H1 (cell line): ENCODE data around the gene TDRD9. TPM values are rescaled to one million over a fixed set of nuclear protein-coding genes. Genes with fewer than 3 reads are reported as not detected.

ENCODE experiments used
- CTCF ChIA-PET: fragments of 300-600 bp; sonication (Branson Sonifier 250); formaldehyde crosslinking; loops from one replicate; lab custom pipeline; 2021; ENCODE audit not compliant: partially characterized antibody; lab: Charles Lee
- POLR2A ChIA-PET: fragments of 300-600 bp; sonication (Branson Sonifier 250); formaldehyde crosslinking; loops from one replicate; lab custom pipeline; 2021; ENCODE audit warnings: inconsistent platforms; ENCODE audit not compliant: partially characterized antibody; lab: Charles Lee
- DNase-seq, 2 experiments: peaks; one replicate each; pipeline versions ENCODE4 v3.0.0 to v3.0.0-alpha.2; 2010 to 2022; ENCODE audit warnings: low spot score in 2 of 2, low read depth in 1 of 2, mixed read lengths in 1 of 2
- FAIRE-seq: peaks from 2 replicates; lab custom pipeline; 2011; peaks lifted over from hg19 to GRCh38; lab: Jason Lieb, UNC
- H2AFZ ChIP-seq: 2 replicates; pipeline ENCODE4 v1.8.1; 2012; ENCODE audit warnings: low read length, inconsistent platforms
- H2AK5ac ChIP-seq: 2 replicates; pipeline ENCODE4 v1.6.1; 2013; ENCODE audit warnings: low read depth, low read length
- H2BK120ac ChIP-seq: replicated peaks from 2 replicates; pipeline ENCODE3; 2013; ENCODE audit warnings: low read depth, low read length, inconsistent platforms
- H2BK12ac ChIP-seq: 2 replicates; pipeline ENCODE4 v1.6.1; 2013; ENCODE audit warnings: low read depth, low read length
- H2BK15ac ChIP-seq: 2 replicates; pipeline ENCODE4 v1.6.1; 2013; ENCODE audit warnings: low read length
- H2BK20ac ChIP-seq: 2 replicates; pipeline ENCODE4 v1.6.1; 2013; ENCODE audit warnings: low read length
- H2BK5ac ChIP-seq: 2 replicates; pipeline ENCODE4 v1.6.1; 2013; ENCODE audit warnings: low read depth, low read length
- H3K14ac ChIP-seq: 2 replicates; pipeline ENCODE4 v1.6.1; 2013; ENCODE audit warnings: inconsistent platforms; ENCODE audit not compliant: insufficient read length
- H3K18ac ChIP-seq: 2 replicates; pipeline ENCODE4 v1.6.1; 2013; ENCODE audit warnings: low read length; ENCODE audit errors: extremely low read depth
- H3K23ac ChIP-seq: 2 replicates; pipeline ENCODE4 v1.6.1; 2013; ENCODE audit warnings: inconsistent platforms; ENCODE audit not compliant: insufficient read length
- H3K23me2 ChIP-seq: 2 replicates; pipeline ENCODE4 v1.6.1; 2013; ENCODE audit warnings: low read depth, low read length
- H3K27ac ChIP-seq: 2 replicates; pipeline ENCODE4 v1.6.1; 2011; ENCODE audit warnings: low read depth, low read length, inconsistent platforms
- H3K27me3 ChIP-seq, 4 experiments: replicated peaks in 1 of 4; 1 replicate in 1 of 4; 2 replicates in 3 of 4; pipeline versions ENCODE4 v1.6.1 to v1.8.1; 2011 to 2013; ENCODE audit warnings: low read length in 3 of 4, mild to moderate bottlenecking in 3 of 4, inconsistent platforms in 2 of 4, mixed read lengths in 2 of 4, moderate library complexity in 1 of 4; ENCODE audit not compliant: control insufficient read depth in 3 of 4, insufficient read depth in 3 of 4; ENCODE audit errors: extremely low read depth in 1 of 4
- H3K36me3 ChIP-seq, 4 experiments: 2 replicates each; pipeline versions ENCODE4 v1.6.1 to v1.8.1; 2011 to 2013; ENCODE audit warnings: mild to moderate bottlenecking in 4 of 4, low read length in 3 of 4, moderate library complexity in 2 of 4, control low read depth in 1 of 4, inconsistent platforms in 1 of 4; ENCODE audit not compliant: insufficient read depth in 4 of 4, control insufficient read depth in 2 of 4
- H3K4ac ChIP-seq: replicated peaks from 2 replicates; pipeline ENCODE3; 2013; ENCODE audit warnings: low read length, low read depth, mixed read lengths, inconsistent platforms; ENCODE audit not compliant: insufficient read length
- H3K4me1 ChIP-seq, 4 experiments: replicated peaks in 1 of 4; 1 replicate in 1 of 4; 2 replicates in 3 of 4; pipeline versions ENCODE4 v1.6.1 to v1.8.1; 2011 to 2013; ENCODE audit warnings: low read length in 3 of 4, inconsistent platforms in 2 of 4, mixed read lengths in 1 of 4; ENCODE audit not compliant: insufficient read depth in 4 of 4, control insufficient read depth in 3 of 4
- H3K4me2 ChIP-seq, 2 experiments: 2 replicates each; pipeline versions ENCODE4 v1.6.1 to v1.8.1; 2011 to 2013; ENCODE audit warnings: low read depth in 2 of 2, low read length in 2 of 2, control low read depth in 1 of 2, inconsistent platforms in 1 of 2, mild to moderate bottlenecking in 1 of 2; ENCODE audit not compliant: insufficient read depth in 1 of 2
- H3K4me3 ChIP-seq, 4 experiments: fragments of 200-600, 300-600 bp in 1 of 4; sonication (generic), shearing (Covaris generic), sonication (Bioruptor Twin) in 1 of 4; 2 replicates each; pipeline versions ENCODE4 v1.5.1 to v1.8.1; 2011 to 2016; ENCODE audit warnings: low read length in 4 of 4, low read depth in 3 of 4, control low read depth in 2 of 4, inconsistent platforms in 2 of 4, mild to moderate bottlenecking in 2 of 4, mixed read lengths in 1 of 4, moderate library complexity in 1 of 4; ENCODE audit not compliant: insufficient read depth in 2 of 4; ENCODE audit errors: extremely low read depth in 1 of 4
- H3K56ac ChIP-seq: replicated peaks from 2 replicates; pipeline ENCODE3; 2013; ENCODE audit warnings: low read depth, mild to moderate bottlenecking, mixed read lengths, low read length, inconsistent platforms; ENCODE audit not compliant: insufficient read length
- H3K79me1 ChIP-seq: 2 replicates; pipeline ENCODE4 v1.6.1; 2013; ENCODE audit warnings: low read depth, low read length, control low read depth
- H3K79me2 ChIP-seq, 2 experiments: 2 replicates each; pipeline versions ENCODE4 v1.6.1 to v1.8.1; 2012 to 2013; ENCODE audit warnings: low read length in 2 of 2, mild to moderate bottlenecking in 2 of 2, inconsistent platforms in 1 of 2; ENCODE audit not compliant: insufficient read depth in 2 of 2, control insufficient read depth in 1 of 2
- H3K9ac ChIP-seq, 4 experiments: replicated peaks in 1 of 4; 1 replicate in 1 of 4; 2 replicates in 3 of 4; pipeline versions ENCODE4 v1.6.1 to v1.8.1; 2011 to 2013; ENCODE audit warnings: low read depth in 3 of 4, low read length in 3 of 4, control low read depth in 2 of 4, mild to moderate bottlenecking in 2 of 4, moderate library complexity in 2 of 4, inconsistent platforms in 1 of 4; ENCODE audit errors: extremely low read depth in 1 of 4
- H3K9me3 ChIP-seq, 2 experiments: 2 replicates each; pipeline versions ENCODE4 v1.6.1 to v1.8.1; 2012 to 2013; ENCODE audit warnings: mild to moderate bottlenecking in 2 of 2, moderate library complexity in 2 of 2, control low read depth in 1 of 2, inconsistent platforms in 1 of 2, low read depth in 1 of 2, low read length in 1 of 2, mixed read lengths in 1 of 2; ENCODE audit not compliant: insufficient read depth in 2 of 2
- H4K20me1 ChIP-seq, 2 experiments: replicated peaks in 1 of 2; 2 replicates each; pipeline versions ENCODE3 to v1.8.1; 2011 to 2013; ENCODE audit warnings: inconsistent platforms in 2 of 2, low read length in 2 of 2, mild to moderate bottlenecking in 1 of 2; ENCODE audit not compliant: insufficient read depth in 2 of 2, control insufficient read depth in 1 of 2
- H4K5ac ChIP-seq: 2 replicates; pipeline ENCODE4 v1.6.1; 2013; ENCODE audit warnings: low read length, low read depth, mixed read lengths, inconsistent platforms; ENCODE audit not compliant: insufficient read length
- H4K8ac ChIP-seq: 2 replicates; pipeline ENCODE4 v1.8.0; 2013; ENCODE audit warnings: mild to moderate bottlenecking, moderate library complexity, low read length, inconsistent platforms; ENCODE audit not compliant: insufficient read depth; ENCODE audit errors: extremely low read depth
- H4K91ac ChIP-seq: replicated peaks from 2 replicates; pipeline ENCODE3; 2013; ENCODE audit warnings: low read length, mixed read lengths, inconsistent platforms; ENCODE audit not compliant: insufficient read length
- CTBP2 ChIP-seq: IDR thresholded peaks from 2 replicates; pipeline ENCODE4 v1.7.0; 2011; ENCODE audit warnings: borderline replicate concordance, mild to moderate bottlenecking, moderate library complexity, mixed read lengths, low read length; ENCODE audit not compliant: insufficient read depth, insufficient read length
- WGBS, 2 experiments: shearing (Covaris generic) in 1 of 2; methylation state at CpG; one replicate each; pipeline versions ENCODE4 v1.1.6 to v1.1.7; 2013 to 2015; ENCODE audit warnings: low lambda C conversion rate in 2 of 2, mixed read lengths in 2 of 2, inconsistent platforms in 1 of 2, low coverage in 1 of 2, missing lambda C conversion rate in 1 of 2; ENCODE audit not compliant: insufficient replicate concordance in 2 of 2, insufficient coverage in 1 of 2, insufficient read length in 1 of 2; ENCODE audit errors: extremely low coverage in 1 of 2, missing lambda C conversion rate in 1 of 2; 5-methylcytosine and 5-hydroxymethylcytosine counted together
- polyA plus RNA-seq, 7 experiments: library from polyadenylated mRNA; depleted of rRNA in 3 of 7; stranded (reverse) in 5 of 7; unstranded in 2 of 7; fragments of >200 nt in 5 of 7; fragments of 200-250 nt in 2 of 7; gene quantifications; 1 replicate in 5 of 7; 2 replicates in 1 of 7; 4 replicates in 1 of 7; pipeline versions ENCODE4 v1.2.1 to v1.2.3, GENCODE V29; 2011 to 2013; ENCODE audit warnings: missing spikeins in 2 of 7, mixed read lengths in 2 of 7
- total RNA-seq: library from RNA; stranded (reverse); fragmentation: NEBNext Ultra II Directional; extraction: Animal tissue kit (Norgen Biotek cat#: 25700); gene quantifications from 2 replicates; pipeline ENCODE4 v1.2.1, GENCODE V29; 2021

TDRD9 gene
- total and polyA plus RNA-seq, 2 of the 8 experiments (the other 6 are each of a cell fraction or from before 2014, with no cell fraction given) = not detected

GRCh38 chr14:104094056-104094708 is 165.9 kb downstream of the TDRD9 start:
- H4K20me1 ChIP-seq = no peaks in the 10 kb centered on the region
- peak overlapping the region; percentile 44 for H3K4ac ChIP-seq
- H3K4me2 ChIP-seq = peak overlapping the region in 1 of 2 experiments; percentile 61; a peak in 3 of 4 replicates
- H3K56ac ChIP-seq = no peak overlapping the region
- H3K23me2 ChIP-seq = no peaks in the 10 kb centered on the region
- H2AK5ac ChIP-seq = no peak overlapping the region
- no peaks in the 10 kb centered on the region for H3K79me2 ChIP-seq
- H3K4me3 ChIP-seq = no peak overlapping the region
- H4K91ac ChIP-seq = peak overlapping the region; percentile 66
- no peak overlapping the region for H4K5ac ChIP-seq
- no peaks in the 10 kb centered on the region for H3K79me1 ChIP-seq
- H2BK20ac ChIP-seq = no peak overlapping the region
- H3K27ac ChIP-seq = no peak overlapping the region
- no peaks in the 10 kb centered on the region; a peak in 1 of 4 replicates for H3K9me3 ChIP-seq
- H2BK120ac ChIP-seq = no peak overlapping the region
- H3K18ac ChIP-seq = no peak overlapping the region; the same call in none of the 2 replicates
- H3K14ac ChIP-seq = no peak overlapping the region
- ChIA-PET CTCF (interaction anchor here (0.6 to 6.6 kb wide), 28 partner anchors 9 to 831 kb away, joined by 3 to 76 read pairs (median 4); partner anchors contain the start of genes ASPG and PLD4), POLR2A (no interaction called here)
- H3K36me3 ChIP-seq = no peaks in the 10 kb centered on the region
- peak overlapping the region; percentile 99 for H2AFZ ChIP-seq
- peaks cover 0 to 7% (median 4%) of the 10 kb centered on the region in 4 experiments; a peak in 3 of 7 replicates for H3K4me1 ChIP-seq
- peak overlapping the region; percentile 29; the same call in 1 of the 2 replicates for H2BK12ac ChIP-seq
- peak overlapping the region; percentile 87; the same call in 1 of the 2 replicates for H4K8ac ChIP-seq
- WGBS, 2 experiments = 68% methylated on average over 17 of the region's 20 CpGs; no CpG with 5 or more reads in 1 of the 2 experiments
- H3K27me3 ChIP-seq = no peaks in the 10 kb centered on the region; a peak in 3 of 7 replicates
- no peak for FAIRE-seq
- no peak for DNase-seq
- H2BK15ac ChIP-seq = peak overlapping the region; percentile 99; the same call in 1 of the 2 replicates
- H3K23ac ChIP-seq = no peak overlapping the region
- no peak overlapping the region for H3K9ac ChIP-seq
- no peak overlapping the region for H2BK5ac ChIP-seq
- TF ChIP-seq CTBP2 = peak; percentile 65
